Activated naive CD8-positive, alpha-beta T cell treated with anti-CD3 and anti-CD28 coated beads for 36 hours (primary cell): ENCODE results near the gene BPHL. TPM values are rescaled to one million over a fixed set of nuclear protein-coding genes. Genes with fewer than 3 reads are reported as not detected.
"Not testable (repeated sequence)": the region's sequence is repeated elsewhere in the genome, so short reads cannot be mapped to it uniquely, and the experiment has no call there.

ENCODE experiments used
- DNase-seq: peaks from one replicate; pipeline ENCODE4 v3.0.0; 2021
- H3K27ac Mint-ChIP-seq: one replicate; pipeline ENCODE4 v1.8.0; 2022; ENCODE audit warnings: mild to moderate bottlenecking, moderate library complexity, mixed read lengths
- H3K27me3 Mint-ChIP-seq: one replicate; pipeline ENCODE4 v1.8.0; 2022; ENCODE audit warnings: mild to moderate bottlenecking, mixed read lengths
- H3K36me3 Mint-ChIP-seq: one replicate; pipeline ENCODE4 v1.8.0; 2021; ENCODE audit warnings: mild to moderate bottlenecking, mixed read lengths
- H3K4me1 Mint-ChIP-seq: one replicate; pipeline ENCODE4 v1.8.0; 2021; ENCODE audit warnings: mixed read lengths
- H3K4me3 Mint-ChIP-seq: one replicate; pipeline ENCODE4 v1.8.0; 2022; ENCODE audit warnings: mild to moderate bottlenecking, moderate library complexity, mixed read lengths
- H3K9me3 Mint-ChIP-seq: one replicate; pipeline ENCODE4 v1.8.0; 2022; ENCODE audit warnings: mixed read lengths
- total RNA-seq, 2 experiments: library from RNA; stranded (reverse); gene quantifications; one replicate each; pipeline ENCODE4 v1.2.3, GENCODE V29; 2021

The BPHL gene
- total RNA-seq, 2 experiments from 2014 or later, result 9.3 to 11.2 TPM

GRCh38 chr6:3137057-3137777, 18.7 kb downstream of the BPHL start:
- Mint-ChIP-seq H3K9me3 (no peaks in the 10 kb centered on the region), H3K4me1 (peaks cover 13% of the 10 kb centered on the region), H3K27ac (no peak overlapping the region), H3K36me3 (peaks cover 12% of the 10 kb centered on the region), H3K27me3 (no peaks in the 10 kb centered on the region), H3K4me3 (no peak overlapping the region)
- no peak for DNase-seq

GRCh38 chr6:3137873-3138272, 19.4 kb downstream of the BPHL start:
- H3K36me3 Mint-ChIP-seq, result peaks cover 12% of the 10 kb centered on the region
- DNase-seq, H3K9me3 Mint-ChIP-seq, H3K27ac Mint-ChIP-seq, H3K4me3 Mint-ChIP-seq, H3K27me3 Mint-ChIP-seq: not testable (repeated sequence)
- peaks cover 13% of the 10 kb centered on the region for H3K4me1 Mint-ChIP-seq

GRCh38 chr6:3138341-3138740, 19.8 kb downstream of the BPHL start:
- Mint-ChIP-seq H3K4me3 (no peak overlapping the region), H3K27me3 (no peaks in the 10 kb centered on the region), H3K4me1 (peaks cover 13% of the 10 kb centered on the region), H3K27ac (no peak overlapping the region), H3K36me3 (peaks cover 10% of the 10 kb centered on the region), H3K9me3 (no peaks in the 10 kb centered on the region)
- no peak for DNase-seq

- no peak overlapping the region for H3K27ac Mint-ChIP-seq
- H3K36me3 Mint-ChIP-seq, result peaks cover 10% of the 10 kb centered on the region
- no peak overlapping the region for H3K4me3 Mint-ChIP-seq
- peaks cover 13% of the 10 kb centered on the region for H3K4me1 Mint-ChIP-seq
- no peaks in the 10 kb centered on the region for H3K9me3 Mint-ChIP-seq
- DNase-seq, result no peak
- H3K27me3 Mint-ChIP-seq, result no peaks in the 10 kb centered on the region
Observed at GRCh38 chr6:3139090-3139903, 20.8 kb downstream of the BPHL start.

GRCh38 chr6:3140201-3140600, 21.7 kb downstream of the BPHL start:
- Mint-ChIP-seq H3K9me3 (no peaks in the 10 kb centered on the region), H3K4me1 (peaks cover 15% of the 10 kb centered on the region), H3K4me3 (no peak overlapping the region), H3K27ac (no peak overlapping the region), H3K36me3 (peaks cover 15% of the 10 kb centered on the region), H3K27me3 (no peaks in the 10 kb centered on the region)
- DNase-seq, result no peak

- peaks cover 15% of the 10 kb centered on the region for H3K4me1 Mint-ChIP-seq
Observed at GRCh38 chr6:3142536-3142935, 24.0 kb downstream of the BPHL start.

GRCh38 chr6:3143158-3143557, 24.6 kb downstream of the BPHL start:
- Mint-ChIP-seq H3K27me3 (no peaks in the 10 kb centered on the region), H3K4me3 (no peak overlapping the region), H3K36me3 (peaks cover 22% of the 10 kb centered on the region), H3K4me1 (peaks cover 11% of the 10 kb centered on the region), H3K9me3 (no peaks in the 10 kb centered on the region), H3K27ac (no peak overlapping the region)
- DNase-seq, result no peak

More at GRCh38 chr6:3142536-3142935, 24.0 kb downstream of the BPHL start:
- H3K9me3 Mint-ChIP-seq, result no peaks in the 10 kb centered on the region
- H3K4me3 Mint-ChIP-seq, result no peak overlapping the region
- H3K27ac Mint-ChIP-seq, result no peak overlapping the region
- no peaks in the 10 kb centered on the region for H3K27me3 Mint-ChIP-seq
- DNase-seq, result no peak
- peaks cover 20% of the 10 kb centered on the region for H3K36me3 Mint-ChIP-seq

GRCh38 chr6:3144571-3144970, 26.1 kb downstream of the BPHL start:
- no peak overlapping the region for H3K4me3 Mint-ChIP-seq
- no peak overlapping the region for H3K27ac Mint-ChIP-seq
- no peaks in the 10 kb centered on the region for H3K27me3 Mint-ChIP-seq
- peaks cover 20% of the 10 kb centered on the region for H3K36me3 Mint-ChIP-seq
- H3K4me1 Mint-ChIP-seq, result peaks cover 2% of the 10 kb centered on the region
- H3K9me3 Mint-ChIP-seq, result no peaks in the 10 kb centered on the region
- DNase-seq, result no peak

GRCh38 chr6:3147914-3148757, 29.6 kb downstream of the BPHL start:
- Mint-ChIP-seq H3K9me3 (no peaks in the 10 kb centered on the region), H3K36me3 (peaks cover 16% of the 10 kb centered on the region), H3K4me1 (peaks cover 2% of the 10 kb centered on the region), H3K27ac (no peak overlapping the region), H3K27me3 (no peaks in the 10 kb centered on the region), H3K4me3 (no peak overlapping the region)
- no peak for DNase-seq

- H3K4me3 Mint-ChIP-seq, result no peak overlapping the region
- no peak for DNase-seq
- no peaks in the 10 kb centered on the region for H3K9me3 Mint-ChIP-seq
- H3K27ac Mint-ChIP-seq, result no peak overlapping the region
- H3K27me3 Mint-ChIP-seq, result peaks cover 4% of the 10 kb centered on the region
- H3K36me3 Mint-ChIP-seq, result peaks cover 8% of the 10 kb centered on the region
- peaks cover 2% of the 10 kb centered on the region for H3K4me1 Mint-ChIP-seq
Observed at GRCh38 chr6:3151691-3152090, 33.2 kb downstream of the BPHL start.

GRCh38 chr6:3152689-3153088, 34.2 kb downstream of the BPHL start:
- Mint-ChIP-seq H3K27ac (no peak overlapping the region), H3K9me3 (no peaks in the 10 kb centered on the region), H3K36me3 (peaks cover 3% of the 10 kb centered on the region), H3K4me1 (peaks cover 5% of the 10 kb centered on the region), H3K4me3 (no peak overlapping the region), H3K27me3 (peaks cover 4% of the 10 kb centered on the region)
- no peak for DNase-seq

GRCh38 chr6:3155416-3155815, 36.9 kb downstream of the BPHL start:
- not testable (repeated sequence) for H3K4me3 Mint-ChIP-seq, H3K36me3 Mint-ChIP-seq, H3K27ac Mint-ChIP-seq, H3K9me3 Mint-ChIP-seq, H3K27me3 Mint-ChIP-seq, DNase-seq
- H3K4me1 Mint-ChIP-seq, result peaks cover 19% of the 10 kb centered on the region

- peaks cover 23% of the 10 kb centered on the region for H3K4me1 Mint-ChIP-seq
- not testable (repeated sequence) for H3K9me3 Mint-ChIP-seq, H3K27me3 Mint-ChIP-seq, H3K36me3 Mint-ChIP-seq
- H3K27ac Mint-ChIP-seq, result peak overlapping the region; percentile 72
- H3K4me3 Mint-ChIP-seq, result peak overlapping the region; percentile 79
- DNase-seq, result peak; percentile 26
Observed at GRCh38 chr6:3156184-3157130, 37.9 kb downstream of the BPHL start.
